H9 (cell line): Measurements from ENCODE around the gene SLC25A25. TPM values are rescaled to one million over a fixed set of nuclear protein-coding genes. Genes with fewer than 3 reads are reported as not detected.

Experiments
- DNase-seq: peaks from one replicate; pipeline ENCODE4 v3.0.0-alpha.2; 2017
- H2AFZ ChIP-seq: one replicate; pipeline ENCODE4 v1.6.1; 2013; ENCODE audit warnings: mild to moderate bottlenecking, low read length, control low read depth, moderate library complexity
- H2AK5ac ChIP-seq: 2 replicates; pipeline ENCODE4 v1.6.1; 2013; ENCODE audit warnings: low read length, control low read depth, mixed read lengths; ENCODE audit not compliant: insufficient read length
- H2BK120ac ChIP-seq: one replicate; pipeline ENCODE4 v1.6.1; 2013; ENCODE audit warnings: low read depth, mild to moderate bottlenecking, low read length, control low read depth, inconsistent platforms; ENCODE audit not compliant: poor library complexity, severe bottlenecking
- H2BK12ac ChIP-seq: 2 replicates; pipeline ENCODE4 v1.6.1; 2013; ENCODE audit warnings: low read length, control low read depth, mixed read lengths, low read depth; ENCODE audit not compliant: insufficient read length
- H2BK15ac ChIP-seq: 2 replicates; pipeline ENCODE4 v1.6.1; 2013; ENCODE audit warnings: low read depth, low read length, control low read depth
- H2BK20ac ChIP-seq: one replicate; pipeline ENCODE4 v1.6.1; 2013; ENCODE audit warnings: low read depth, mild to moderate bottlenecking, low read length, control low read depth, inconsistent platforms; ENCODE audit not compliant: poor library complexity, severe bottlenecking
- H2BK5ac ChIP-seq: 2 replicates; pipeline ENCODE4 v1.6.1; 2013; ENCODE audit warnings: low read length, control low read depth, mixed read lengths; ENCODE audit not compliant: insufficient read length
- H3K14ac ChIP-seq: 2 replicates; pipeline ENCODE4 v1.6.1; 2013; ENCODE audit warnings: low read length, control low read depth; ENCODE audit not compliant: insufficient read depth
- H3K18ac ChIP-seq: 2 replicates; pipeline ENCODE4 v1.6.1; 2013; ENCODE audit warnings: low read depth, mild to moderate bottlenecking, mixed read lengths, low read length, control low read depth; ENCODE audit not compliant: insufficient read length
- H3K23ac ChIP-seq: 2 replicates; pipeline ENCODE4 v1.6.1; 2013; ENCODE audit warnings: low read length, control low read depth, mixed read lengths, low read depth; ENCODE audit not compliant: insufficient read length
- H3K23me2 ChIP-seq: 2 replicates; pipeline ENCODE4 v1.6.1; 2013; ENCODE audit warnings: low read depth, mild to moderate bottlenecking, mixed read lengths, low read length, control low read depth; ENCODE audit not compliant: insufficient read length, poor library complexity, severe bottlenecking
- H3K27ac ChIP-seq: 2 replicates; pipeline ENCODE4 v1.5.1; 2013; ENCODE audit warnings: low read length, control low read depth, mixed read lengths, low read depth; ENCODE audit not compliant: insufficient read length
- H3K27me3 ChIP-seq: 2 replicates; pipeline ENCODE4 v1.6.1; 2013; ENCODE audit warnings: low read length, control low read depth, inconsistent platforms; ENCODE audit not compliant: insufficient read depth
- H3K4ac ChIP-seq: 2 replicates; pipeline ENCODE4 v1.6.1; 2013; ENCODE audit warnings: low read depth, mild to moderate bottlenecking, control low read depth, inconsistent platforms, low read length, moderate library complexity
- H3K4me1 ChIP-seq: 2 replicates; pipeline ENCODE4 v1.6.1; 2013; ENCODE audit warnings: low read length, control low read depth, inconsistent platforms; ENCODE audit not compliant: insufficient read depth
- H3K4me2 ChIP-seq: 2 replicates; pipeline ENCODE4 v1.6.1; 2013; ENCODE audit warnings: low read length, control low read depth, mixed read lengths; ENCODE audit not compliant: insufficient read length, insufficient read depth
- H3K56ac ChIP-seq: 2 replicates; pipeline ENCODE4 v1.6.1; 2013; ENCODE audit warnings: low read depth, mild to moderate bottlenecking, mixed read lengths, low read length, control low read depth; ENCODE audit not compliant: insufficient read length
- H3K79me1 ChIP-seq: 2 replicates; pipeline ENCODE4 v1.6.1; 2013; ENCODE audit warnings: low read depth, mild to moderate bottlenecking, moderate library complexity, low read length, control low read depth, inconsistent platforms; ENCODE audit not compliant: insufficient read depth, poor library complexity, severe bottlenecking
- H3K79me2 ChIP-seq: 2 replicates; pipeline ENCODE4 v1.6.1; 2013; ENCODE audit warnings: low read length, control low read depth, inconsistent platforms; ENCODE audit not compliant: insufficient read depth
- H3K9ac ChIP-seq: 2 replicates; pipeline ENCODE4 v1.6.1; 2013; ENCODE audit warnings: low read length, control low read depth, mixed read lengths; ENCODE audit not compliant: insufficient read length; ENCODE audit errors: extremely low read depth
- H3K9me3 ChIP-seq: one replicate; pipeline ENCODE4 v1.6.1; 2013; ENCODE audit warnings: low read depth, low read length, inconsistent platforms; ENCODE audit not compliant: control insufficient read depth
- H3T11ph ChIP-seq: one replicate; pipeline ENCODE4 v1.6.1; 2013; ENCODE audit warnings: mild to moderate bottlenecking, low read length, control low read depth, inconsistent platforms
- H4K20me1 ChIP-seq: one replicate; pipeline ENCODE4 v1.6.1; 2013; ENCODE audit not compliant: control insufficient read depth, insufficient read length, insufficient read depth
- H4K5ac ChIP-seq: 2 replicates; pipeline ENCODE4 v1.6.1; 2013; ENCODE audit warnings: low read depth, mild to moderate bottlenecking, mixed read lengths, low read length, control low read depth; ENCODE audit not compliant: insufficient read length
- H4K8ac ChIP-seq: replicated peaks from 2 replicates; pipeline ENCODE4 v1.6.1; 2013; ENCODE audit warnings: low read length, control low read depth, mixed read lengths, low read depth; ENCODE audit not compliant: insufficient read length
- H4K91ac ChIP-seq: 2 replicates; pipeline ENCODE4 v1.6.1; 2013; ENCODE audit warnings: low read depth, mild to moderate bottlenecking, moderate library complexity, mixed read lengths, low read length, control low read depth; ENCODE audit not compliant: insufficient read length
- H3K27ac Mint-ChIP-seq, 3 experiments: 2 replicates in 2 of 3; 3 replicates in 1 of 3; pipeline ENCODE4 v1.8.0; 2020 to 2021; ENCODE audit warnings: mixed read lengths in 3 of 3, mild to moderate bottlenecking in 1 of 3, moderate library complexity in 1 of 3
- H3K27me3 Mint-ChIP-seq: 2 replicates; pipeline ENCODE4 v1.8.0; 2021; ENCODE audit warnings: low read depth, mild to moderate bottlenecking, moderate library complexity, mixed read lengths
- H3K36me3 Mint-ChIP-seq, 3 experiments: 2 replicates in 2 of 3; 3 replicates in 1 of 3; pipeline ENCODE4 v1.8.0; 2020 to 2021; ENCODE audit warnings: low read depth in 3 of 3, mixed read lengths in 3 of 3; ENCODE audit not compliant: insufficient read depth in 1 of 3
- H3K4me1 Mint-ChIP-seq, 2 experiments: 2 replicates each; pipeline ENCODE4 v1.8.0; 2020; ENCODE audit warnings: mixed read lengths in 2 of 2
- H3K4me3 Mint-ChIP-seq, 2 experiments: 2 replicates in 1 of 2; 3 replicates in 1 of 2; pipeline ENCODE4 v1.8.0; 2020 to 2021; ENCODE audit warnings: mild to moderate bottlenecking in 2 of 2, mixed read lengths in 2 of 2, moderate library complexity in 1 of 2
- H3K9me3 Mint-ChIP-seq, 2 experiments: 2 replicates in 1 of 2; 3 replicates in 1 of 2; pipeline ENCODE4 v1.8.0; 2020; ENCODE audit warnings: mild to moderate bottlenecking in 2 of 2, mixed read lengths in 2 of 2, moderate library complexity in 1 of 2
- CTCF ChIP-seq: fragments of 200-600 bp; sonication (generic); conservative IDR thresholded peaks from 3 replicates; pipeline ENCODE4 v1.8.0; 2021; ENCODE audit warnings: antibody characterized with exemption, mild to moderate bottlenecking
- WGBS: extraction: QIAGEN DNeasy Blood & Tissue Kit; methylation state at CpG from one replicate; pipeline ENCODE4 v1.1.7; 2013; ENCODE audit warnings: missing lambda C conversion rate, low lambda C conversion rate, mixed read lengths; ENCODE audit not compliant: insufficient read length; ENCODE audit errors: extremely low coverage; 5-methylcytosine and 5-hydroxymethylcytosine counted together
- total RNA-seq: library from RNA; stranded (reverse); gene quantifications from 2 replicates; pipeline ENCODE4 v1.2.1, GENCODE V29; 2021

SLC25A25 gene
- total RNA-seq, 1 experiment from 2014 or later, result 16.9 TPM

GRCh38 chr9:128099231-128099931 is 31.3 kb downstream of the SLC25A25 start:
- peaks cover 10% of the 10 kb centered on the region for H3K23me2 ChIP-seq
- H3K27ac ChIP-seq, result peak overlapping the region; percentile 92
- peak overlapping the region; percentile 98 for H2BK12ac ChIP-seq
- Mint-ChIP-seq H3K27ac (peak overlapping the region; percentile 99; a peak in 5 of 7 replicates), H3K4me1 (peaks cover 54 to 63% of the 10 kb centered on the region in 2 experiments), H3K9me3 (no peaks in the 10 kb centered on the region), H3K27me3 (no peaks in the 10 kb centered on the region), H3K36me3 (peaks cover 19 to 35% (median 34%) of the 10 kb centered on the region in 3 experiments; a peak in 6 of 7 replicates), H3K4me3 (peak overlapping the region; percentile 84 to 89)
- H3K4ac ChIP-seq, result 0 out of 2 replicates have a peak overlapping the region, but pooled peaks have one; percentile 57
- peak overlapping the region; percentile 76 for H3K4me2 ChIP-seq
- H2BK15ac ChIP-seq, result no peak overlapping the region
- peaks cover 5% of the 10 kb centered on the region; the same call in 1 of the 2 replicates for H3K4me1 ChIP-seq
- WGBS, result no CpG with 5 or more reads among the region's 16 CpGs
- no peak overlapping the region for H2BK120ac ChIP-seq
- H3K79me2 ChIP-seq, result peaks cover 7% of the 10 kb centered on the region; the same call in 1 of the 2 replicates
- H2AK5ac ChIP-seq, result peak overlapping the region; percentile 54
- no peak overlapping the region for H2BK20ac ChIP-seq
- H2BK5ac ChIP-seq, result peak overlapping the region; percentile 18
- H2AFZ ChIP-seq, result no peak overlapping the region
- peak overlapping the region; percentile 59 for H3K14ac ChIP-seq
- no peak overlapping the region for H3K56ac ChIP-seq
- H4K8ac ChIP-seq, result peak overlapping the region; percentile 25
- H3K79me1 ChIP-seq, result peaks cover 3% of the 10 kb centered on the region
- H3K23ac ChIP-seq, result no peak overlapping the region
- peak overlapping the region; percentile 87 for H4K91ac ChIP-seq
- DNase-seq, result no peak
- H3K18ac ChIP-seq, result peak overlapping the region; percentile 94
- TF ChIP-seq CTCF, result no peak
- H3K9ac ChIP-seq, result peak overlapping the region; percentile 72
- H3T11ph ChIP-seq, result no peak overlapping the region
- H4K5ac ChIP-seq, result peak overlapping the region; percentile 29
- no peaks in the 10 kb centered on the region for H3K9me3 ChIP-seq
- H4K20me1 ChIP-seq, result no peaks in the 10 kb centered on the region
- H3K27me3 ChIP-seq, result no peaks in the 10 kb centered on the region
